Stomach smooth muscle (tissue), 2 donors: ENCODE results near the gene CYTIP.
"Not testable (repeated sequence)": the region's sequence is repeated elsewhere in the genome, so short reads cannot be mapped to it uniquely, and the experiment has no call there.

ENCODE experiments used
- H3K27ac ChIP-seq: one replicate; pipeline ENCODE4 v1.7.0; 2013; ENCODE audit warnings: mild to moderate bottlenecking, low read length, inconsistent platforms
- H3K27me3 ChIP-seq, 2 donors: one replicate each; pipeline ENCODE4 v1.7.0; 2013; ENCODE audit warnings: low read length in 2 of 2; ENCODE audit not compliant: insufficient read depth in 2 of 2, control insufficient read depth in 1 of 2
- H3K36me3 ChIP-seq, 2 donors: one replicate each; pipeline ENCODE4 v1.7.0; 2013; ENCODE audit warnings: low read length in 2 of 2; ENCODE audit not compliant: control insufficient read depth in 2 of 2, insufficient read depth in 2 of 2
- H3K4me1 ChIP-seq: one replicate; pipeline ENCODE4 v1.7.0; 2013; ENCODE audit warnings: low read length; ENCODE audit not compliant: control insufficient read depth, insufficient read depth
- H3K4me3 ChIP-seq, 2 donors: one replicate each; pipeline ENCODE4 v1.7.0; 2013; ENCODE audit warnings: low read length in 2 of 2
- H3K9ac ChIP-seq, 2 donors: one replicate each; pipeline ENCODE4 v1.7.0; 2013; ENCODE audit warnings: low read length in 2 of 2, mild to moderate bottlenecking in 1 of 2
- H3K9me3 ChIP-seq, 2 donors: one replicate each; pipeline ENCODE4 v1.7.0; 2013; ENCODE audit warnings: low read length in 2 of 2; ENCODE audit not compliant: control insufficient read depth in 2 of 2
- donor health status: healthy.
- donor health status: Pancreatic carcinoma.

Gene CYTIP

DNA sequence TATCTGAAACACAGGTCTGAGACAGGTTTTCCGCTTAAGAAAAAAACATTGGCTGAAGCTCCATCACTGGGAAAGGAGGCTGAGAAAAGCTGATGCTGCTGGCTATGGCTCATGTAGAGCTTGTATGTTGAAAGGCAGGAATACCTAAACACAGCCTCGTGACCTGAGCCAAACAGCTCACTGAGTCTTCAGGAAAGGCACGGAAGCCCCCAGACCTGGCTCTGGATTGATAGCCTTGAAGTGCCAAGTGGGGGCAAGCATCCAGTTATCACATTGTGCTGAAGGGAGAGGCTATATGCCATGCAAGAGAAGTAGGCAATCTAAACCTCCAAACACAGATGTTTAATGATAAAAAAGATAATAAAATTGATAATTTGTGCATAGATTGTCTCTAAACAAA, 21.9 kb downstream of the CYTIP start:
- Histone ChIP-seq H3K9me3 (peaks cover 0 to 4% of the 10 kb centered on the region in 2 donors), H3K27me3 (no peaks in the 10 kb centered on the region), H3K27ac (no peak overlapping the region), H3K36me3 (no peaks in the 10 kb centered on the region), H3K4me3 (no peak overlapping the region), H3K4me1 (no peaks in the 10 kb centered on the region), H3K9ac (no peak overlapping the region)

- Histone ChIP-seq H3K27me3 (no peaks in the 10 kb centered on the region), H3K9me3 (peaks cover 0 to 4% of the 10 kb centered on the region in 2 donors), H3K36me3 (no peaks in the 10 kb centered on the region), H3K4me1 (no peaks in the 10 kb centered on the region), H3K27ac (no peak overlapping the region), H3K9ac (no peak overlapping the region), H3K4me3 (no peak overlapping the region)
Measured at GRCh38 chr2:157421331-157421944, 22.5 kb downstream of the CYTIP start.

- H3K36me3 ChIP-seq, result no peaks in the 10 kb centered on the region
- H3K9ac ChIP-seq, result no peak overlapping the region
- H3K27me3 ChIP-seq, result no peaks in the 10 kb centered on the region
- H3K4me1 ChIP-seq, result no peaks in the 10 kb centered on the region
- H3K27ac ChIP-seq, result no peak overlapping the region
- peaks cover 0 to 4% of the 10 kb centered on the region in 2 donors for H3K9me3 ChIP-seq
- H3K4me3 ChIP-seq, result no peak overlapping the region
Measured at GRCh38 chr2:157420771-157421323, 23.0 kb downstream of the CYTIP start.

GRCh38 chr2:157419031-157419575, 24.8 kb downstream of the CYTIP start:
- Histone ChIP-seq H3K27me3 (no peaks in the 10 kb centered on the region), H3K36me3 (no peaks in the 10 kb centered on the region), H3K9me3 (peaks cover 0 to 4% of the 10 kb centered on the region in 2 donors), H3K27ac (no peak overlapping the region), H3K4me1 (no peaks in the 10 kb centered on the region), H3K9ac (no peak overlapping the region), H3K4me3 (no peak overlapping the region)

- Histone ChIP-seq H3K9ac (no peak overlapping the region), H3K4me1 (no peaks in the 10 kb centered on the region), H3K36me3 (no peaks in the 10 kb centered on the region), H3K27ac (no peak overlapping the region), H3K27me3 (no peaks in the 10 kb centered on the region), H3K9me3 (peaks cover 0 to 4% of the 10 kb centered on the region in 2 donors), H3K4me3 (no peak overlapping the region)
Measured at GRCh38 chr2:157418239-157418641, 25.6 kb downstream of the CYTIP start.

DNA sequence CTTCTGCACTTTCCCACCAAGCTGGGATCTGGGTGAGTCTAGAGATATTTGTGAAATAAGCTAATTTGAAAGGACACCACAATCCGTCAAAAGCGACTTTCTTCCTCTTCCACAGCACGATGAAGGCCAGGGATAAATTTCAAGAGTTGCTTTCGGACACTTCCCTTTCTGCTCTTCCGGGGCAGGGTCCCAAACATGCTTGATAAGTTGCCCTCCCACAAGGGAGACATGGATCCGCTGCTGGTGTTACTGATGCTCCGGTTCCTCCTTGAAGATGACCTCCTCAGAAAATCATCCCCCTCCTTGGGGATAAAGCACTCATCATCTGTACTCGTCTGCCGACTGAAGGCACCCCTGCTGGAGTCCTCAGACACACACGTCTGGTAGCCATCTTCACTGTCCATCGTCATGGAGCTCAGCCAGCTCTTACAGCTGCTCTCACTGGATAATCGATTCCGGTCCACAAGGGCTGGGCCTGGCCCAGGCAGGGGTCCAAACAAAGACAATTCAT, 28.2 kb downstream of the CYTIP start:
- Histone ChIP-seq H3K27me3 (no peaks in the 10 kb centered on the region), H3K27ac (no peak overlapping the region), H3K9me3 (no peaks in the 10 kb centered on the region), H3K36me3 (no peaks in the 10 kb centered on the region), H3K4me3 (no peak overlapping the region), H3K4me1 (no peaks in the 10 kb centered on the region), H3K9ac (no peak overlapping the region)

GRCh38 chr2:157414050-157414449, 29.8 kb downstream of the CYTIP start:
- no peaks in the 10 kb centered on the region for H3K4me1 ChIP-seq
- H3K27me3 ChIP-seq, result no peaks in the 10 kb centered on the region
- no peaks in the 10 kb centered on the region for H3K36me3 ChIP-seq
- H3K9me3 ChIP-seq, result no peaks in the 10 kb centered on the region
- no peak overlapping the region for H3K4me3 ChIP-seq
- H3K9ac ChIP-seq, result no peak overlapping the region
- H3K27ac ChIP-seq, result no peak overlapping the region

DNA sequence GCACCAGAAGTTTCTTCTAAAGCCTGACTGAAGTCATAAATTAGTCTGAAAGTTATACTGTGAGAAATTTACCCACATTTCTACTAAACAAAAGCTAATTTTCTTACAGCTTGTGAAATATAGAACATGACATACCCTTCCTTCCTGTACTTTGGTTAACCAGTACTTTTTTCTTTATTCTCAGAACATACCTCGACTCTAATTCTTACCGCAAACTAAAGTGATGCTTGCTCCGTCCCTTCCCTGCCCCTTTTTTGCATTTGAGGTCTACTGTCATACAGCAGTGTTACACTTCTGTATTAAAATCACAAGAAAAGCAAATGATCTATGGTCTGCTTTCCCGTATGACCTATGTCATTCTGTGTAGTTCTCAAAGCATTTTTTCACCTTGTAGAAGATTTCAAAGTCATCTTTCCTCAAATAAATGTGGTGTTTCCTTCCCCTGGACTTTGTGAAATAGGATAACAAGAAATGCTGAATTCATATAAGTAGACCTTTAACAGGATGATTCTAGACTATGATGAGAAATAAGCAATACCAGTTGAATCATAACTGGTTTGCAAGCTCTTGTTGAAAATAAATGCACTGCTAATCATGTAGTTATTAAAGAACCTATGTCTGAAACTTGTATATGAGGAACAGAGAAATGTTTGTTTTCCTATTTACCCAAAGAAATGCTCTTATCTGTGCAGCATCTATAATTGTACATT, 30.4 kb downstream of the CYTIP start:
- H3K4me1 ChIP-seq, result no peaks in the 10 kb centered on the region
- H3K36me3 ChIP-seq, result no peaks in the 10 kb centered on the region
- H3K9me3 ChIP-seq, result no peaks in the 10 kb centered on the region
- no peaks in the 10 kb centered on the region for H3K27me3 ChIP-seq
- H3K9ac ChIP-seq, result no peak overlapping the region
- H3K27ac ChIP-seq, result no peak overlapping the region
- no peak overlapping the region for H3K4me3 ChIP-seq

DNA sequence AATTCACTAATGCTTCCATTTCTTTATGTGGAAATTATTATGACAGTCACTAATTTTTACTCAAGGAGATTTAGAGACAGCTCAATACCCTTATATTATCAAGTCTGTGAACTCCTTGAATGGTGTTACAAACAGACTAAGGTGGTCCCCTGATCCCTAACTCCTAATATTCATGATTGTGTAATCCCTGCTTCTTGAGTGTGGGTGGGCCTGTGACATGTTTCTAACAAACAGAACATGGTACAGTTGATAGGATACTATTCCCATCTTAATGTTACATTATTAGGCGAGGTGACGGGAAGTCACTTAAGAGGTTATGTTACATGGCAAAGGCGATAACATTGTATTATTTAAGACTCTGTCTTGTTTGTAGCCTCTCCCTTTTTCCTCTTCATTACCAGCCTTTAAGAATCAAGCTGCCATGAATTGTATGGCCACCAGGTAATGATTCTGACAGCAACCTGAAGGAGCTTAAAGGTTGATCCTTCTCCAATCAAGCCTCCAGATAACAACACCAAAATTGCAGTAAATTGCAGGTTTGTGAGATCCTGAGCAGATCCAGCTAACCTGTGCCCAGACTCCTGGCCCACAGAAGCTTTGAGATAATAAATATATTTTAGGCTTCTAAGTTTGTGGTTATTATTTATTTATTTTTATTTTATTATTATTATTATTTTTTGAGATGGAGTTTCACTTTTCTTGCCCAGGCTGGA, 32.1 kb downstream of the CYTIP start:
- Histone ChIP-seq H3K4me3 (no peak overlapping the region), H3K9me3 (no peaks in the 10 kb centered on the region), H3K4me1 (no peaks in the 10 kb centered on the region), H3K27me3 (no peaks in the 10 kb centered on the region), H3K9ac (no peak overlapping the region), H3K27ac (no peak overlapping the region), H3K36me3 (no peaks in the 10 kb centered on the region)

GRCh38 chr2:157405398-157405797, 38.5 kb downstream of the CYTIP start:
- H3K27ac ChIP-seq, H3K36me3 ChIP-seq, H3K27me3 ChIP-seq, H3K9ac ChIP-seq, H3K4me1 ChIP-seq, H3K4me3 ChIP-seq, H3K9me3 ChIP-seq: not testable (repeated sequence)
